Mammary epithelial cell (primary cell): Measurements from ENCODE around the gene KRTAP8-1.

Source experiments
- CTCF ChIP-seq, 2 donors: IDR thresholded peaks in 1 of 2; conservative IDR thresholded peaks in 1 of 2; 2 replicates each; pipeline ENCODE4 v1.5.1; 2011 to 2012; ENCODE audit warnings: inconsistent platforms in 2 of 2, low read length in 2 of 2, mild to moderate bottlenecking in 2 of 2, control low read depth in 1 of 2, low read depth in 1 of 2; ENCODE audit not compliant: insufficient read depth in 1 of 2; ENCODE audit errors: extremely low read depth in 1 of 2
- EZH2 ChIP-seq: IDR thresholded peaks from 2 replicates; pipeline ENCODE4 v1.6.1; 2012; ENCODE audit warnings: low read length, inconsistent platforms, borderline replicate concordance

- TF ChIP-seq CTCF (conservative IDR thresholded peaks at IDR 0.05 in 1 of 2, IDR thresholded peaks at IDR 0.05 in 1 of 2; ENCODE audit: extremely low read depth in 1 of 2, insufficient read depth in 1 of 2, low read depth in 1 of 2, low read length in 2 of 2) (peak; percentile 34 to 38), EZH2 (no peak)
Measured at GRCh38 chr21:30831194-30831765, 18.2 kb upstream of the KRTAP8-1 start.
